ENCODE data around the gene TRIM26. TPM values are rescaled to one million over a fixed set of nuclear protein-coding genes. Genes with fewer than 3 reads are reported as not detected.

TRIM26 gene
- total and polyA plus RNA-seq, 2 of the 13 experiments (the other 11 are each of a cell fraction or from before 2014, with no cell fraction given): 27.1 to 38.7 TPM

- TF ChIP-seq, protein P1, sequence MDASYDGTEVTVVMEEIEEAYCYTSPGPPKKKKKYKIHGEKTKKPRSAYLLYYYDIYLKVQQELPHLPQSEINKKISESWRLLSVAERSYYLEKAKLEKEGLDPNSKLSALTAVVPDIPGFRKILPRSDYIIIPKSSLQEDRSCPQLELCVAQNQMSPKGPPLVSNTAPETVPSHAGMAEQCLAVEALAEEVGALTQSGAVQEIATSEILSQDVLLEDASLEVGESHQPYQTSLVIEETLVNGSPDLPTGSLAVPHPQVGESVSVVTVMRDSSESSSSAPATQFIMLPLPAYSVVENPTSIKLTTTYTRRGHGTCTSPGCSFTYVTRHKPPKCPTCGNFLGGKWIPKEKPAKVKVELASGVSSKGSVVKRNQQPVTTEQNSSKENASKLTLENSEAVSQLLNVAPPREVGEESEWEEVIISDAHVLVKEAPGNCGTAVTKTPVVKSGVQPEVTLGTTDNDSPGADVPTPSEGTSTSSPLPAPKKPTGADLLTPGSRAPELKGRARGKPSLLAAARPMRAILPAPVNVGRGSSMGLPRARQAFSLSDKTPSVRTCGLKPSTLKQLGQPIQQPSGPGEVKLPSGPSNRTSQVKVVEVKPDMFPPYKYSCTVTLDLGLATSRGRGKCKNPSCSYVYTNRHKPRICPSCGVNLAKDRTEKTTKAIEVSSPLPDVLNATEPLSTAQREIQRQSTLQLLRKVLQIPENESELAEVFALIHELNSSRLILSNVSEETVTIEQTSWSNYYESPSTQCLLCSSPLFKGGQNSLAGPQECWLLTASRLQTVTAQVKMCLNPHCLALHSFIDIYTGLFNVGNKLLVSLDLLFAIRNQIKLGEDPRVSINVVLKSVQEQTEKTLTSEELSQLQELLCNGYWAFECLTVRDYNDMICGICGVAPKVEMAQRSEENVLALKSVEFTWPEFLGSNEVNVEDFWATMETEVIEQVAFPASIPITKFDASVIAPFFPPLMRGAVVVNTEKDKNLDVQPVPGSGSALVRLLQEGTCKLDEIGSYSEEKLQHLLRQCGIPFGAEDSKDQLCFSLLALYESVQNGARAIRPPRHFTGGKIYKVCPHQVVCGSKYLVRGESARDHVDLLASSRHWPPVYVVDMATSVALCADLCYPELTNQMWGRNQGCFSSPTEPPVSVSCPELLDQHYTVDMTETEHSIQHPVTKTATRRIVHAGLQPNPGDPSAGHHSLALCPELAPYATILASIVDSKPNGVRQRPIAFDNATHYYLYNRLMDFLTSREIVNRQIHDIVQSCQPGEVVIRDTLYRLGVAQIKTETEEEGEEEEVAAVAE (CRISPR knock-in tag; IDR thresholded peaks at IDR 0.05; ENCODE audit: borderline replicate concordance): no peak; the same call in 1 of the 2 replicates
- TF ChIP-seq FOXM1 (CRISPR knock-in tag; IDR thresholded peaks at IDR 0.05) (peak; percentile 21; the same call in 1 of the 2 replicates), ZC3H13 (CRISPR knock-in tag; IDR thresholded peaks at IDR 0.05) (0 out of 2 replicates have a peak, but pooled peaks have one; percentile 69), GATAD2A (CRISPR knock-in tag; IDR thresholded peaks at IDR 0.05) (peak; percentile 85), E2F5 (CRISPR knock-in tag; conservative IDR thresholded peaks at IDR 0.05) (0 out of 2 replicates have a peak, but pooled peaks have one; percentile 57), JUND (CRISPR knock-in tag; IDR thresholded peaks at IDR 0.05) (no peak), ZNF530 (CRISPR knock-in tag; IDR thresholded peaks at IDR 0.05; ENCODE audit: low read depth) (no peak), SIN3B (IDR thresholded peaks at IDR 0.05; ENCODE audit: low read length) (no peak), DNMT1 (CRISPR knock-in tag; IDR thresholded peaks at IDR 0.05) (peak; percentile 85; the same call in 1 of the 2 replicates), FOSL2 (CRISPR knock-in tag; IDR thresholded peaks at IDR 0.05) (peak; percentile 74), ZNF24 (IDR thresholded peaks at IDR 0.05) (no peak)
- TF ChIP-seq, protein P2, sequence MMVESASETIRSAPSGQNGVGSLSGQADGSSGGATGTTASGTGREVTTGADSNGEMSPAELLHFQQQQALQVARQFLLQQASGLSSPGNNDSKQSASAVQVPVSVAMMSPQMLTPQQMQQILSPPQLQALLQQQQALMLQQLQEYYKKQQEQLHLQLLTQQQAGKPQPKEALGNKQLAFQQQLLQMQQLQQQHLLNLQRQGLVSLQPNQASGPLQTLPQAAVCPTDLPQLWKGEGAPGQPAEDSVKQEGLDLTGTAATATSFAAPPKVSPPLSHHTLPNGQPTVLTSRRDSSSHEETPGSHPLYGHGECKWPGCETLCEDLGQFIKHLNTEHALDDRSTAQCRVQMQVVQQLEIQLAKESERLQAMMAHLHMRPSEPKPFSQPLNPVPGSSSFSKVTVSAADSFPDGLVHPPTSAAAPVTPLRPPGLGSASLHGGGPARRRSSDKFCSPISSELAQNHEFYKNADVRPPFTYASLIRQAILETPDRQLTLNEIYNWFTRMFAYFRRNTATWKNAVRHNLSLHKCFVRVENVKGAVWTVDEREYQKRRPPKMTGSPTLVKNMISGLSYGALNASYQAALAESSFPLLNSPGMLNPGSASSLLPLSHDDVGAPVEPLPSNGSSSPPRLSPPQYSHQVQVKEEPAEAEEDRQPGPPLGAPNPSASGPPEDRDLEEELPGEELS (CRISPR knock-in tag; IDR thresholded peaks at IDR 0.05): peak; percentile 55
- TF ChIP-seq, protein P3, sequence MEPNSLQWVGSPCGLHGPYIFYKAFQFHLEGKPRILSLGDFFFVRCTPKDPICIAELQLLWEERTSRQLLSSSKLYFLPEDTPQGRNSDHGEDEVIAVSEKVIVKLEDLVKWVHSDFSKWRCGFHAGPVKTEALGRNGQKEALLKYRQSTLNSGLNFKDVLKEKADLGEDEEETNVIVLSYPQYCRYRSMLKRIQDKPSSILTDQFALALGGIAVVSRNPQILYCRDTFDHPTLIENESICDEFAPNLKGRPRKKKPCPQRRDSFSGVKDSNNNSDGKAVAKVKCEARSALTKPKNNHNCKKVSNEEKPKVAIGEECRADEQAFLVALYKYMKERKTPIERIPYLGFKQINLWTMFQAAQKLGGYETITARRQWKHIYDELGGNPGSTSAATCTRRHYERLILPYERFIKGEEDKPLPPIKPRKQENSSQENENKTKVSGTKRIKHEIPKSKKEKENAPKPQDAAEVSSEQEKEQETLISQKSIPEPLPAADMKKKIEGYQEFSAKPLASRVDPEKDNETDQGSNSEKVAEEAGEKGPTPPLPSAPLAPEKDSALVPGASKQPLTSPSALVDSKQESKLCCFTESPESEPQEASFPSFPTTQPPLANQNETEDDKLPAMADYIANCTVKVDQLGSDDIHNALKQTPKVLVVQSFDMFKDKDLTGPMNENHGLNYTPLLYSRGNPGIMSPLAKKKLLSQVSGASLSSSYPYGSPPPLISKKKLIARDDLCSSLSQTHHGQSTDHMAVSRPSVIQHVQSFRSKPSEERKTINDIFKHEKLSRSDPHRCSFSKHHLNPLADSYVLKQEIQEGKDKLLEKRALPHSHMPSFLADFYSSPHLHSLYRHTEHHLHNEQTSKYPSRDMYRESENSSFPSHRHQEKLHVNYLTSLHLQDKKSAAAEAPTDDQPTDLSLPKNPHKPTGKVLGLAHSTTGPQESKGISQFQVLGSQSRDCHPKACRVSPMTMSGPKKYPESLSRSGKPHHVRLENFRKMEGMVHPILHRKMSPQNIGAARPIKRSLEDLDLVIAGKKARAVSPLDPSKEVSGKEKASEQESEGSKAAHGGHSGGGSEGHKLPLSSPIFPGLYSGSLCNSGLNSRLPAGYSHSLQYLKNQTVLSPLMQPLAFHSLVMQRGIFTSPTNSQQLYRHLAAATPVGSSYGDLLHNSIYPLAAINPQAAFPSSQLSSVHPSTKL (CRISPR knock-in tag; IDR thresholded peaks at IDR 0.05): peak; percentile 79
- TF ChIP-seq, protein P4, sequence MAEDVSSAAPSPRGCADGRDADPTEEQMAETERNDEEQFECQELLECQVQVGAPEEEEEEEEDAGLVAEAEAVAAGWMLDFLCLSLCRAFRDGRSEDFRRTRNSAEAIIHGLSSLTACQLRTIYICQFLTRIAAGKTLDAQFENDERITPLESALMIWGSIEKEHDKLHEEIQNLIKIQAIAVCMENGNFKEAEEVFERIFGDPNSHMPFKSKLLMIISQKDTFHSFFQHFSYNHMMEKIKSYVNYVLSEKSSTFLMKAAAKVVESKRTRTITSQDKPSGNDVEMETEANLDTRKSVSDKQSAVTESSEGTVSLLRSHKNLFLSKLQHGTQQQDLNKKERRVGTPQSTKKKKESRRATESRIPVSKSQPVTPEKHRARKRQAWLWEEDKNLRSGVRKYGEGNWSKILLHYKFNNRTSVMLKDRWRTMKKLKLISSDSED (CRISPR knock-in tag; IDR thresholded peaks at IDR 0.05): no peak; the same call in 1 of the 2 replicates
These were observed 49.9 kb downstream of the TRIM26 start, which contains the start of gene TRIM15 (continued) for GRCh38 chr6:30163090-30163917.
